SK-N-SH treated with all-trans-retinoic acid at 6 μM for 48 hours (cell line): ENCODE measurements around the gene KEAP1.

Source experiments
- ATAC-seq: fragments of 200-7000 bp; cut with Tn5 transposase; 3 replicates; pipeline ENCODE4 v1.9.1; 2020; ENCODE audit warnings: mild to moderate bottlenecking, moderate library complexity
- ARNTL ChIP-seq: fragments of 450-650 bp; formaldehyde crosslinking; IDR thresholded peaks from 2 replicates; pipeline ENCODE4 v1.5.0; 2020; ENCODE audit warnings: low read depth, mild to moderate bottlenecking, moderate library complexity, borderline replicate concordance
- CREB5 ChIP-seq: fragments of 250-450 bp; sonication (Bioruptor Pico); IDR thresholded peaks from 2 replicates; pipeline ENCODE4 v1.5.1; 2020; ENCODE audit warnings: low read depth, mild to moderate bottlenecking, moderate library complexity
- CSDC2 ChIP-seq: fragments of 250-450 bp; sonication (Bioruptor Pico); IDR thresholded peaks from 2 replicates; pipeline ENCODE4 v1.5.0; 2020; ENCODE audit warnings: mild to moderate bottlenecking, moderate library complexity
- CSRNP3 ChIP-seq: fragments of 250-450 bp; sonication (Bioruptor Pico); IDR thresholded peaks from 2 replicates; pipeline ENCODE4 v1.5.1; 2021; ENCODE audit warnings: mild to moderate bottlenecking, moderate library complexity
- ISL1 ChIP-seq: fragments of 250-450 bp; sonication (Bioruptor Pico); IDR thresholded peaks from 2 replicates; pipeline ENCODE4 v2.1.2; 2022; ENCODE audit warnings: mild to moderate bottlenecking, moderate library complexity
- PATZ1 ChIP-seq: fragments of 250-450 bp; sonication (Bioruptor Pico); IDR thresholded peaks from 2 replicates; pipeline ENCODE4 v1.8.0; 2020; ENCODE audit warnings: mild to moderate bottlenecking, moderate library complexity, borderline replicate concordance
- POU6F1 ChIP-seq: fragments of 250-450 bp; sonication (Bioruptor Pico); IDR thresholded peaks from 2 replicates; pipeline ENCODE4 v1.8.0; 2021; ENCODE audit warnings: low read depth, mild to moderate bottlenecking, moderate library complexity, borderline replicate concordance
- PPARA ChIP-seq: fragments of 250-450 bp; sonication (Bioruptor Pico); IDR thresholded peaks from 2 replicates; pipeline ENCODE4 v1.5.0; 2020; ENCODE audit warnings: mild to moderate bottlenecking, borderline replicate concordance
- RARB ChIP-seq: fragments of 250-450 bp; sonication (Bioruptor Pico); IDR thresholded peaks from 2 replicates; pipeline ENCODE4 v1.8.0; 2021; ENCODE audit warnings: mild to moderate bottlenecking, moderate library complexity
- SNAI2 ChIP-seq: fragments of 250-450 bp; sonication (Bioruptor Pico); IDR thresholded peaks from 2 replicates; pipeline ENCODE4 v1.5.0; 2020; ENCODE audit warnings: mild to moderate bottlenecking, moderate library complexity
- TCF4 ChIP-seq: fragments of 250-450 bp; sonication (Bioruptor Pico); IDR thresholded peaks from 2 replicates; pipeline ENCODE4 v1.8.0; 2021; ENCODE audit warnings: mild to moderate bottlenecking, moderate library complexity, borderline replicate concordance
- TSHZ2 ChIP-seq: fragments of 250-450 bp; sonication (Bioruptor Pico); IDR thresholded peaks from 2 replicates; pipeline ENCODE4 v1.5.0; 2020; ENCODE audit warnings: mild to moderate bottlenecking, moderate library complexity
- ZFP3 ChIP-seq: fragments of 250-450 bp; sonication (Bioruptor Pico); IDR thresholded peaks from 2 replicates; pipeline ENCODE4 v1.5.0; 2020; ENCODE audit warnings: mild to moderate bottlenecking, moderate library complexity
- ZFP30 ChIP-seq: fragments of 450-650 bp; formaldehyde crosslinking; IDR thresholded peaks from 2 replicates; pipeline ENCODE4 v1.5.0; 2022; ENCODE audit warnings: mild to moderate bottlenecking, moderate library complexity
- ZNF565 ChIP-seq: fragments of 450-650 bp; formaldehyde crosslinking; conservative IDR thresholded peaks from 2 replicates; pipeline ENCODE4 v1.5.0; 2020; ENCODE audit warnings: low read depth, mild to moderate bottlenecking, moderate library complexity
- ZNF70 ChIP-seq: fragments of 450-650 bp; formaldehyde crosslinking; IDR thresholded peaks from 2 replicates; pipeline ENCODE4 v1.5.0; 2020; ENCODE audit warnings: mild to moderate bottlenecking, moderate library complexity
- ZNF8 ChIP-seq: fragments of 450-650 bp; formaldehyde crosslinking; IDR thresholded peaks from 2 replicates; pipeline ENCODE4 v1.5.0; 2020; ENCODE audit warnings: mild to moderate bottlenecking, moderate library complexity

The KEAP1 gene

GRCh38 chr19:10497371-10497770 lies 5.8 kb downstream of the KEAP1 start:
- TF ChIP-seq TSHZ2 (CRISPR knock-in tag) (no peak), ISL1 (no peak), ZNF70 (CRISPR knock-in tag) (no peak), ZNF565 (CRISPR knock-in tag) (no peak), PATZ1 (no peak)
- TF ChIP-seq, all 23 proteins: peak for 0
- no peak for ATAC-seq

GRCh38 chr19:10491472-10492047 lies 11.6 kb downstream of the KEAP1 start:
- no peak for TF ChIP-seq RARB (CRISPR knock-in tag)
- ATAC-seq: no peak; the same call in 2 of the 3 replicates

GRCh38 chr19:10486551-10486950 lies 16.6 kb downstream of the KEAP1 start:
- TF ChIP-seq TSHZ2 (CRISPR knock-in tag) (no peak), ZFP3 (CRISPR knock-in tag) (no peak), PPARA (CRISPR knock-in tag) (no peak), SNAI2 (CRISPR knock-in tag) (no peak), ARNTL (CRISPR knock-in tag) (no peak), ZNF70 (CRISPR knock-in tag) (no peak), ZNF8 (CRISPR knock-in tag) (no peak), TCF4 (CRISPR knock-in tag) (no peak), POU6F1 (no peak), CSDC2 (no peak), CREB5 (CRISPR knock-in tag) (no peak), ZFP30 (CRISPR knock-in tag) (no peak), RARB (CRISPR knock-in tag) (no peak), CSRNP3 (CRISPR knock-in tag) (no peak)
- ATAC-seq: no peak
